ENCODE measurements around the gene KIF6. TPM values are rescaled to one million over a fixed set of nuclear protein-coding genes. Genes with fewer than 3 reads are reported as not detected.
"Not testable (repeated sequence)": the region's sequence is repeated elsewhere in the genome, so short reads cannot be mapped to it uniquely, and the experiment has no call there.

KIF6 gene
- total RNA-seq, 1 donor from 2014 or later = 0.43 TPM

- intact Hi-C loops (cut with DNase I) = no loop called here
- Histone ChIP-seq H3K4me3 (no peak overlapping the region), H3K27ac (no peak overlapping the region), H3K36me3 (no peaks in the 10 kb centered on the region), H3K4me1 (no peaks in the 10 kb centered on the region), H3K9me3 (peaks cover 0 to 5% of the 10 kb centered on the region in 2 donors), H3K27me3 (no peaks in the 10 kb centered on the region)
- TF ChIP-seq CTCF (IDR thresholded peaks at IDR 0.05) = no peak
- DNase-seq (ENCODE audit: low spot score in 2 of 2) = no peak
These were observed 216.7 kb downstream of the KIF6 start for GRCh38 chr6:39508515-39508914.

GRCh38 chr6:39507331-39507998 lies 217.7 kb downstream of the KIF6 start:
- peaks cover 0 to 13% of the 10 kb centered on the region in 2 donors for H3K9me3 ChIP-seq
- H3K27ac ChIP-seq = no peak overlapping the region
- intact Hi-C loops (cut with DNase I) = no loop called here
- no peak for DNase-seq (ENCODE audit: low spot score in 2 of 2)
- no peaks in the 10 kb centered on the region for H3K27me3 ChIP-seq
- H3K36me3 ChIP-seq = no peaks in the 10 kb centered on the region
- H3K4me1 ChIP-seq = no peaks in the 10 kb centered on the region
- no peak overlapping the region for H3K4me3 ChIP-seq
- no peak for TF ChIP-seq CTCF (IDR thresholded peaks at IDR 0.05)

GRCh38 chr6:39502362-39502955 lies 222.7 kb downstream of the KIF6 start:
- peaks cover 6 to 29% of the 10 kb centered on the region in 2 donors for H3K9me3 ChIP-seq
- DNase-seq (ENCODE audit: low spot score in 2 of 2); intact Hi-C loops (cut with DNase I): not testable (repeated sequence)

GRCh38 chr6:39499053-39499452 lies 226.2 kb downstream of the KIF6 start:
- H3K4me3 ChIP-seq = no peak overlapping the region
- H3K9me3 ChIP-seq = peaks cover 6 to 24% of the 10 kb centered on the region in 2 donors
- DNase-seq (ENCODE audit: low spot score in 2 of 2) = no peak
- intact Hi-C loops (cut with DNase I) = no loop called here
- H3K36me3 ChIP-seq = no peaks in the 10 kb centered on the region
- H3K27me3 ChIP-seq = no peaks in the 10 kb centered on the region
- TF ChIP-seq CTCF (IDR thresholded peaks at IDR 0.05) = no peak
- H3K4me1 ChIP-seq = no peaks in the 10 kb centered on the region
- no peak overlapping the region for H3K27ac ChIP-seq

More at GRCh38 chr6:39502362-39502955, 222.7 kb downstream of the KIF6 start:
- H3K27me3 ChIP-seq, H3K4me3 ChIP-seq, H3K4me1 ChIP-seq, H3K36me3 ChIP-seq, H3K27ac ChIP-seq: not testable (repeated sequence)

- intact Hi-C loops (cut with DNase I) = no loop called here
These were observed 227.1 kb downstream of the KIF6 start for GRCh38 chr6:39498096-39498495.

More at GRCh38 chr6:39498096-39498495, 227.1 kb downstream of the KIF6 start:
- TF ChIP-seq CTCF (IDR thresholded peaks at IDR 0.05) = no peak
- H3K27me3 ChIP-seq = no peaks in the 10 kb centered on the region
- no peaks in the 10 kb centered on the region for H3K4me1 ChIP-seq
- no peak for DNase-seq (ENCODE audit: low spot score in 2 of 2)
- H3K4me3 ChIP-seq = no peak overlapping the region
- no peak overlapping the region for H3K27ac ChIP-seq
- H3K9me3 ChIP-seq = peaks cover 6 to 23% of the 10 kb centered on the region in 2 donors
- H3K36me3 ChIP-seq = no peaks in the 10 kb centered on the region

Data from ascending aorta (tissue), 2 donors.